WTC11 (cell line): ENCODE data around the gene RIN3.

Experiments used
- ATF6 ChIP-seq: sonication (generic); formaldehyde crosslinking; IDR thresholded peaks from 2 replicates; pipeline ENCODE4 v1.8.1; 2023; ENCODE audit warnings: mild to moderate bottlenecking, missing genetic modification reagents
- E2F5 ChIP-seq: sonication (generic); formaldehyde crosslinking; IDR thresholded peaks from 2 replicates; pipeline ENCODE4 v1.8.1; 2022; ENCODE audit warnings: mild to moderate bottlenecking, moderate library complexity, missing genetic modification reagents
- ESRRA ChIP-seq: sonication (generic); formaldehyde crosslinking; IDR thresholded peaks from 2 replicates; pipeline ENCODE4 v1.8.1; 2022; ENCODE audit warnings: mild to moderate bottlenecking, missing genetic modification reagents, borderline replicate concordance
- NR2C2 ChIP-seq: sonication (generic); formaldehyde crosslinking; IDR thresholded peaks from 2 replicates; pipeline ENCODE4 v1.8.0; 2022; ENCODE audit warnings: mild to moderate bottlenecking, missing genetic modification reagents
- ZBTB21 ChIP-seq: sonication (generic); formaldehyde crosslinking; IDR thresholded peaks from 2 replicates; pipeline ENCODE4 v1.8.1; 2023; ENCODE audit warnings: mild to moderate bottlenecking, missing genetic modification reagents, borderline replicate concordance
- TF ChIP-seq, protein P1 (sequence below): fragments of 200-600 bp; IDR thresholded peaks from 2 replicates; pipeline ENCODE4 v1.8.0; 2022; ENCODE audit warnings: antibody characterized with exemption
- TF ChIP-seq, protein P2 (sequence below): sonication (generic); formaldehyde crosslinking; conservative IDR thresholded peaks from 2 replicates; pipeline ENCODE4 v1.8.1; 2023; ENCODE audit warnings: mild to moderate bottlenecking, low read depth, missing genetic modification reagents, moderate library complexity
- TF ChIP-seq, protein P3 (sequence below): sonication (generic); formaldehyde crosslinking; IDR thresholded peaks from 2 replicates; pipeline ENCODE4 v1.8.0; 2023; ENCODE audit warnings: missing genetic modification reagents, mild to moderate bottlenecking, borderline replicate concordance

DNA sequence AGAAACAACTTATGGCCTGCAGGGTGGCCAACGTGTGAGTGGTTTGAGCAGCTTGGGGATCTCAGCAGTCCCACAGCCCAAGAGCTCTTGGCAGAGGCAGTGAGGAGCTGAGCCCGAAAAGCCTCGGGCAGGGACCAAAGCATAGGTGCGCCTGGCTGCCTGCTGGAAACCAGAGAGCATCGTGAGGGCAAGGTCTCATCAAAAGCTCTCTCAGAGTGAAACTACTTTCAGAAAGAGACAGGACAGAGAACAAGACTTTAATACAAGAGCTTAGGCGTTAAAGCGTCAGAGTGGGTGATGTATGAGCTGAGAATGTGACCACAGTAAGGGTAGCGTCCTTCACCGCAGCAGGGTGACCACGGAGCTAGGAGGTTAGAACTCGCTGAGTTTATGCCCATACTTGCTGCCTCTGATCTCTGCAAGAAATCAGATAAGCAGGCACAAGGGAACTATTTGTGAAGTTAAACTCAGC lies 204.0 kb downstream of the RIN3 start:
- TF ChIP-seq, protein P1, sequence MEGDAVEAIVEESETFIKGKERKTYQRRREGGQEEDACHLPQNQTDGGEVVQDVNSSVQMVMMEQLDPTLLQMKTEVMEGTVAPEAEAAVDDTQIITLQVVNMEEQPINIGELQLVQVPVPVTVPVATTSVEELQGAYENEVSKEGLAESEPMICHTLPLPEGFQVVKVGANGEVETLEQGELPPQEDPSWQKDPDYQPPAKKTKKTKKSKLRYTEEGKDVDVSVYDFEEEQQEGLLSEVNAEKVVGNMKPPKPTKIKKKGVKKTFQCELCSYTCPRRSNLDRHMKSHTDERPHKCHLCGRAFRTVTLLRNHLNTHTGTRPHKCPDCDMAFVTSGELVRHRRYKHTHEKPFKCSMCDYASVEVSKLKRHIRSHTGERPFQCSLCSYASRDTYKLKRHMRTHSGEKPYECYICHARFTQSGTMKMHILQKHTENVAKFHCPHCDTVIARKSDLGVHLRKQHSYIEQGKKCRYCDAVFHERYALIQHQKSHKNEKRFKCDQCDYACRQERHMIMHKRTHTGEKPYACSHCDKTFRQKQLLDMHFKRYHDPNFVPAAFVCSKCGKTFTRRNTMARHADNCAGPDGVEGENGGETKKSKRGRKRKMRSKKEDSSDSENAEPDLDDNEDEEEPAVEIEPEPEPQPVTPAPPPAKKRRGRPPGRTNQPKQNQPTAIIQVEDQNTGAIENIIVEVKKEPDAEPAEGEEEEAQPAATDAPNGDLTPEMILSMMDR: no peak
- TF ChIP-seq ZBTB21 (CRISPR knock-in tag): no peak
- TF ChIP-seq E2F5 (CRISPR knock-in tag): no peak
- no peak for TF ChIP-seq NR2C2 (CRISPR knock-in tag)
- TF ChIP-seq, protein P2, sequence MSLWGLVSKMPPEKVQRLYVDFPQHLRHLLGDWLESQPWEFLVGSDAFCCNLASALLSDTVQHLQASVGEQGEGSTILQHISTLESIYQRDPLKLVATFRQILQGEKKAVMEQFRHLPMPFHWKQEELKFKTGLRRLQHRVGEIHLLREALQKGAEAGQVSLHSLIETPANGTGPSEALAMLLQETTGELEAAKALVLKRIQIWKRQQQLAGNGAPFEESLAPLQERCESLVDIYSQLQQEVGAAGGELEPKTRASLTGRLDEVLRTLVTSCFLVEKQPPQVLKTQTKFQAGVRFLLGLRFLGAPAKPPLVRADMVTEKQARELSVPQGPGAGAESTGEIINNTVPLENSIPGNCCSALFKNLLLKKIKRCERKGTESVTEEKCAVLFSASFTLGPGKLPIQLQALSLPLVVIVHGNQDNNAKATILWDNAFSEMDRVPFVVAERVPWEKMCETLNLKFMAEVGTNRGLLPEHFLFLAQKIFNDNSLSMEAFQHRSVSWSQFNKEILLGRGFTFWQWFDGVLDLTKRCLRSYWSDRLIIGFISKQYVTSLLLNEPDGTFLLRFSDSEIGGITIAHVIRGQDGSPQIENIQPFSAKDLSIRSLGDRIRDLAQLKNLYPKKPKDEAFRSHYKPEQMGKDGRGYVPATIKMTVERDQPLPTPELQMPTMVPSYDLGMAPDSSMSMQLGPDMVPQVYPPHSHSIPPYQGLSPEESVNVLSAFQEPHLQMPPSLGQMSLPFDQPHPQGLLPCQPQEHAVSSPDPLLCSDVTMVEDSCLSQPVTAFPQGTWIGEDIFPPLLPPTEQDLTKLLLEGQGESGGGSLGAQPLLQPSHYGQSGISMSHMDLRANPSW (CRISPR knock-in tag): no peak
- no peak for TF ChIP-seq ATF6 (CRISPR knock-in tag)
- no peak for TF ChIP-seq ESRRA
- TF ChIP-seq, protein P3, sequence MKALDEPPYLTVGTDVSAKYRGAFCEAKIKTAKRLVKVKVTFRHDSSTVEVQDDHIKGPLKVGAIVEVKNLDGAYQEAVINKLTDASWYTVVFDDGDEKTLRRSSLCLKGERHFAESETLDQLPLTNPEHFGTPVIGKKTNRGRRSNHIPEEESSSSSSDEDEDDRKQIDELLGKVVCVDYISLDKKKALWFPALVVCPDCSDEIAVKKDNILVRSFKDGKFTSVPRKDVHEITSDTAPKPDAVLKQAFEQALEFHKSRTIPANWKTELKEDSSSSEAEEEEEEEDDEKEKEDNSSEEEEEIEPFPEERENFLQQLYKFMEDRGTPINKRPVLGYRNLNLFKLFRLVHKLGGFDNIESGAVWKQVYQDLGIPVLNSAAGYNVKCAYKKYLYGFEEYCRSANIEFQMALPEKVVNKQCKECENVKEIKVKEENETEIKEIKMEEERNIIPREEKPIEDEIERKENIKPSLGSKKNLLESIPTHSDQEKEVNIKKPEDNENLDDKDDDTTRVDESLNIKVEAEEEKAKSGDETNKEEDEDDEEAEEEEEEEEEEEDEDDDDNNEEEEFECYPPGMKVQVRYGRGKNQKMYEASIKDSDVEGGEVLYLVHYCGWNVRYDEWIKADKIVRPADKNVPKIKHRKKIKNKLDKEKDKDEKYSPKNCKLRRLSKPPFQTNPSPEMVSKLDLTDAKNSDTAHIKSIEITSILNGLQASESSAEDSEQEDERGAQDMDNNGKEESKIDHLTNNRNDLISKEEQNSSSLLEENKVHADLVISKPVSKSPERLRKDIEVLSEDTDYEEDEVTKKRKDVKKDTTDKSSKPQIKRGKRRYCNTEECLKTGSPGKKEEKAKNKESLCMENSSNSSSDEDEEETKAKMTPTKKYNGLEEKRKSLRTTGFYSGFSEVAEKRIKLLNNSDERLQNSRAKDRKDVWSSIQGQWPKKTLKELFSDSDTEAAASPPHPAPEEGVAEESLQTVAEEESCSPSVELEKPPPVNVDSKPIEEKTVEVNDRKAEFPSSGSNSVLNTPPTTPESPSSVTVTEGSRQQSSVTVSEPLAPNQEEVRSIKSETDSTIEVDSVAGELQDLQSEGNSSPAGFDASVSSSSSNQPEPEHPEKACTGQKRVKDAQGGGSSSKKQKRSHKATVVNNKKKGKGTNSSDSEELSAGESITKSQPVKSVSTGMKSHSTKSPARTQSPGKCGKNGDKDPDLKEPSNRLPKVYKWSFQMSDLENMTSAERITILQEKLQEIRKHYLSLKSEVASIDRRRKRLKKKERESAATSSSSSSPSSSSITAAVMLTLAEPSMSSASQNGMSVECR: no peak
